ENCODE results near the gene MYL3. TPM values are rescaled to one million over a fixed set of nuclear protein-coding genes. Genes with fewer than 3 reads are reported as not detected.
A peak's percentile ranks its signal among the peaks of the same experiment; 100 is the strongest.

Gene MYL3
- polyA plus RNA-seq, 1 donor (not counting 4 experiments of a cell fraction or from before 2014, with no cell fraction given) = not detected

DNA sequence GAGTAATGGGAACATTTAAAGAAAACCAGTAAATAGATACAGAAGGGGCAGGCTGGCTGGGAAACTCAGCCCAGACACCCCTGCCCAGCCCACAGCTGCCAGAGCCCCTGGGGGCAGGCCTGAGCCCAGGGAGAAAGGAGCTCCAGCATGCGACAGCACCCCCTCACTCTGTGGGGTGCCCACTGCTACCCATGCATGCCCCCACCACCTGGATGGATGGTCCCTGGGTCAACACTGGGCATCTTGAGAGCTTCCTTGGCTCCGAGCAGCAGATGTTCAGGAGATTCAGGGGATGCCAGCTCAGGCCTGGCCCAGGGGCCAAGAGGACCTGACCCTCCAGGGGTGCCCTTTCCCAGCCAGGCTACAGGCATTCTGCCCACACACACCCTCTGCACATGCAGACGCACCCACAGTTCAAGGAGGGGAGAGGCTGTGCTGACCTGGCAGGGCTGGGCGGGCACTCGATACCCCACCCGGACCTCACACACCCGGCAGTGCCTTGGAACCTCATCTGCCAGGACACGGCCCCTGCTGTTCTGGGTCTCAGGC is 45.8 kb upstream of the MYL3 start:
- peaks cover 12% of the 10 kb centered on the region for H3K4me1 ChIP-seq (ENCODE audit: control insufficient read depth, extremely low read depth, insufficient read depth, low read length)
- H3K4me2 ChIP-seq (ENCODE audit: control insufficient read depth, extremely low read depth, insufficient read depth, low read depth, low read length) = peak overlapping the region; percentile 17
- H3K9me3 ChIP-seq (ENCODE audit: control insufficient read depth, low read depth, low read length) = no peaks in the 10 kb centered on the region
- DNase-seq (ENCODE audit: low read depth, low spot score) (no peak), FAIRE-seq (no peak)
- H3K9me1 ChIP-seq (ENCODE audit: control insufficient read depth, extremely low read depth, insufficient read depth, low read length) = no peaks in the 10 kb centered on the region
- H3K9ac ChIP-seq (ENCODE audit: control insufficient read depth, extremely low read depth, insufficient read depth, low read length) = no peak overlapping the region
- H2AFZ ChIP-seq (ENCODE audit: control insufficient read depth, low read length) = no peak overlapping the region
- H4K20me1 ChIP-seq (ENCODE audit: control insufficient read depth, extremely low read depth, insufficient read depth, low read length) = no peaks in the 10 kb centered on the region
- no peaks in the 10 kb centered on the region for H3K36me3 ChIP-seq (ENCODE audit: control insufficient read depth in 2 of 2, extremely low read depth in 1 of 2, insufficient read depth in 2 of 2, low read length in 2 of 2)
- TF ChIP-seq, protein P1, sequence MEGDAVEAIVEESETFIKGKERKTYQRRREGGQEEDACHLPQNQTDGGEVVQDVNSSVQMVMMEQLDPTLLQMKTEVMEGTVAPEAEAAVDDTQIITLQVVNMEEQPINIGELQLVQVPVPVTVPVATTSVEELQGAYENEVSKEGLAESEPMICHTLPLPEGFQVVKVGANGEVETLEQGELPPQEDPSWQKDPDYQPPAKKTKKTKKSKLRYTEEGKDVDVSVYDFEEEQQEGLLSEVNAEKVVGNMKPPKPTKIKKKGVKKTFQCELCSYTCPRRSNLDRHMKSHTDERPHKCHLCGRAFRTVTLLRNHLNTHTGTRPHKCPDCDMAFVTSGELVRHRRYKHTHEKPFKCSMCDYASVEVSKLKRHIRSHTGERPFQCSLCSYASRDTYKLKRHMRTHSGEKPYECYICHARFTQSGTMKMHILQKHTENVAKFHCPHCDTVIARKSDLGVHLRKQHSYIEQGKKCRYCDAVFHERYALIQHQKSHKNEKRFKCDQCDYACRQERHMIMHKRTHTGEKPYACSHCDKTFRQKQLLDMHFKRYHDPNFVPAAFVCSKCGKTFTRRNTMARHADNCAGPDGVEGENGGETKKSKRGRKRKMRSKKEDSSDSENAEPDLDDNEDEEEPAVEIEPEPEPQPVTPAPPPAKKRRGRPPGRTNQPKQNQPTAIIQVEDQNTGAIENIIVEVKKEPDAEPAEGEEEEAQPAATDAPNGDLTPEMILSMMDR (optimal IDR thresholded peaks at IDR 0.05 in 1 of 3, IDR thresholded peaks at IDR 0.05 in 1 of 3, conservative IDR thresholded peaks at IDR 0.05 in 1 of 3; ENCODE audit: extremely low read depth in 1 of 3, insufficient read depth in 2 of 3, low read length in 3 of 3) = no peak
- no peak for TF ChIP-seq EZH2 (IDR thresholded peaks at IDR 0.05; ENCODE audit: low read length)
- no peak overlapping the region for H3K27ac ChIP-seq (ENCODE audit: control insufficient read depth, insufficient read depth, low read length)
- no peaks in the 10 kb centered on the region for H3K27me3 ChIP-seq (ENCODE audit: control insufficient read depth, extremely low read depth, insufficient read depth, low read length)
- no peaks in the 10 kb centered on the region for H3K79me2 ChIP-seq (ENCODE audit: control insufficient read depth, insufficient read depth, low read length)
- dilution Hi-C loops (cut with MboI; ENCODE audit: extremely low pct_ligation_motif_present, low sequenced_read_pairs) = no loop called here
- H3K4me3 ChIP-seq (ENCODE audit: control insufficient read depth in 2 of 3, extremely low read depth in 1 of 3, insufficient read depth in 2 of 3, low read depth in 1 of 3, low read length in 3 of 3) = no peak overlapping the region

DNA sequence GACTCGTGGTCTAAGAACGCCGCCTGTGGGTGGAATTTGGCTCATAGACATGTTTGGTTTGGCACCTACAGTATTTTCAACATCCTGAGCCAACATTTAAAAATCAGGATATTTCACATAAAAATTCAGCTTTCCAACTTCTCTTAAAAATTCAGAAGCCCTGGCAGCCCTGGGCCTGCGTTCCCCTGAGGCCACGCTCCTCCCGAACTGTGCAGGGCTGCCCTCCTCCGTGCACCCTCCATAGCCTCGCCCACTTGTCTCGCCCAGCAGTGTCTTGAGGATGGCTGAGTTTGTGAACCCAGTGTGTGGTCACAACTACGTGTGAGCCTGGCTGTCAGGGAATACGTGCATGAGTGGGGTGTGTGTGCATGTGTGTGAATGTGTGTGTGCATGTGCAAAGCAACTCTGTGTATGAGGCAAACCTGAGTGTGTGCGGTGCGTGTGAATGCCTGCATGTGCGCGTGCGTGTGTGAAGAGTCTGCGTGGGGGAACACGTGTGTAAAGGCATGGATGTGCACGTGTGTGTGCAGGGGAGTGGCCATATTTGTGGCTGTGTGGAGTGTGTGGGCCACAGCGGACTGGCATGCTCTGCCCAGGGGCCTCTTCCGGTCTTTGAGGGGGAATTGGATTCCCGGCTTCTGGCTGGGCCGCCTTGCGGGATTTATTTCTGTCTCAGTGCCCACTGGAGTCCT is 45.2 kb upstream of the MYL3 start:
- Histone ChIP-seq H3K27ac (ENCODE audit: control insufficient read depth, insufficient read depth, low read length) (no peak overlapping the region), H3K4me2 (ENCODE audit: control insufficient read depth, extremely low read depth, insufficient read depth, low read depth, low read length) (no peak overlapping the region), H3K27me3 (ENCODE audit: control insufficient read depth, extremely low read depth, insufficient read depth, low read length) (no peaks in the 10 kb centered on the region), H3K9ac (ENCODE audit: control insufficient read depth, extremely low read depth, insufficient read depth, low read length) (no peak overlapping the region), H3K9me3 (ENCODE audit: control insufficient read depth, low read depth, low read length) (no peaks in the 10 kb centered on the region), H3K4me3 (ENCODE audit: control insufficient read depth in 2 of 3, extremely low read depth in 1 of 3, insufficient read depth in 2 of 3, low read depth in 1 of 3, low read length in 3 of 3) (no peak overlapping the region), H2AFZ (ENCODE audit: control insufficient read depth, low read length) (no peak overlapping the region), H3K9me1 (ENCODE audit: control insufficient read depth, extremely low read depth, insufficient read depth, low read length) (no peaks in the 10 kb centered on the region), H4K20me1 (ENCODE audit: control insufficient read depth, extremely low read depth, insufficient read depth, low read length) (no peaks in the 10 kb centered on the region), H3K4me1 (ENCODE audit: control insufficient read depth, extremely low read depth, insufficient read depth, low read length) (peaks cover 12% of the 10 kb centered on the region), H3K36me3 (ENCODE audit: control insufficient read depth in 2 of 2, extremely low read depth in 1 of 2, insufficient read depth in 2 of 2, low read length in 2 of 2) (no peaks in the 10 kb centered on the region), H3K79me2 (ENCODE audit: control insufficient read depth, insufficient read depth, low read length) (no peaks in the 10 kb centered on the region)
- FAIRE-seq (no peak), DNase-seq (ENCODE audit: low read depth, low spot score) (no peak)
- TF ChIP-seq, protein P1 (optimal IDR thresholded peaks at IDR 0.05 in 1 of 3, IDR thresholded peaks at IDR 0.05 in 1 of 3, conservative IDR thresholded peaks at IDR 0.05 in 1 of 3; ENCODE audit: extremely low read depth in 1 of 3, insufficient read depth in 2 of 3, low read length in 3 of 3) = peak in 2 of 3 experiments; percentile 25 to 26
- TF ChIP-seq EZH2 (IDR thresholded peaks at IDR 0.05; ENCODE audit: low read length) = no peak
- dilution Hi-C loops (cut with MboI; ENCODE audit: extremely low pct_ligation_motif_present, low sequenced_read_pairs) = no loop called here
